Bronchial epithelial cell (primary cell): ENCODE data around the gene PDE8A. TPM values are rescaled to one million over a fixed set of nuclear protein-coding genes. Genes with fewer than 3 reads are reported as not detected.

ENCODE experiments used
- DNase-seq: peaks from one replicate; pipeline ENCODE4 v3.0.0-alpha.2; 2010; ENCODE audit warnings: low read depth
- FAIRE-seq: peaks from 2 replicates; lab custom pipeline; 2011; peaks lifted over from hg19 to GRCh38; lab: Jason Lieb, UNC
- H3K27me3 ChIP-seq: 2 replicates; pipeline ENCODE4 v1.5.1; 2011; ENCODE audit warnings: low read length; ENCODE audit not compliant: control insufficient read depth, insufficient read depth
- H3K36me3 ChIP-seq: 2 replicates; pipeline ENCODE4 v1.5.1; 2011; ENCODE audit warnings: low read length; ENCODE audit not compliant: control insufficient read depth, insufficient read depth
- H3K4me3 ChIP-seq: 2 replicates; pipeline ENCODE4 v1.5.1; 2011; ENCODE audit warnings: mild to moderate bottlenecking, low read depth, low read length, control low read depth
- CTCF ChIP-seq: IDR thresholded peaks from 2 replicates; pipeline ENCODE4 v1.5.1; 2011; ENCODE audit warnings: mild to moderate bottlenecking, moderate library complexity, low read length, control low read depth, inconsistent platforms; ENCODE audit not compliant: insufficient read depth, severe bottlenecking
- total RNA-seq: library from RNA; depleted of rRNA; stranded (reverse); fragments of >200 nt; gene quantifications from 2 replicates; pipeline ENCODE4 v1.2.1, GENCODE V29; 2014

The PDE8A gene
- total RNA-seq, 1 donor from 2014 or later = 11.6 TPM

DNA sequence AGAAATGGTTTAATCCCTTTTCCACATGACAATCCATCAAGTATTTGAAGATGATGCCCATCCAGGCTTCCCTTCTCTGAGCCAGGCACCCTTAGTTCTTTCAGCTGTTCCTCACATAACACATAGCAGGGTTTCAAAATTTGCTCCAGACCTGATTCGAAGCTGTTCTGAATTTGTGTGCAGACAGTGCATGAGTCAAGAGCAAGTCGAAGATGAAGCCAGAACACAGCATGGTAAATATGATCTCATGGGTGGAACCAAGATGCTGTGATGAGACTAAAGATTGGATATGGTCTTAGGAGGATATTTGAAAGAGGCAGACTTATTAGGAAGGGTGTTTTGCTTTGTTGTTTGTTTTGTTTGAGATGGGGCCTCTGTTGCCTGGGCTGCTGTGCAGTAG, 32.6 kb upstream of the PDE8A start:
- TF ChIP-seq CTCF = no peak

GRCh38 chr15:84949845-84950569, 31.6 kb upstream of the PDE8A start:
- H3K4me3 ChIP-seq = no peak overlapping the region
- no peak for TF ChIP-seq CTCF
- no peak for DNase-seq
- no peaks in the 10 kb centered on the region for H3K36me3 ChIP-seq
- no peak for FAIRE-seq
- H3K27me3 ChIP-seq = no peaks in the 10 kb centered on the region

More for the DNA sequence above, 32.6 kb upstream of the PDE8A start:
- no peaks in the 10 kb centered on the region for H3K36me3 ChIP-seq
- H3K4me3 ChIP-seq = no peak overlapping the region
- no peak for FAIRE-seq
- DNase-seq = no peak
- H3K27me3 ChIP-seq = no peaks in the 10 kb centered on the region

DNA sequence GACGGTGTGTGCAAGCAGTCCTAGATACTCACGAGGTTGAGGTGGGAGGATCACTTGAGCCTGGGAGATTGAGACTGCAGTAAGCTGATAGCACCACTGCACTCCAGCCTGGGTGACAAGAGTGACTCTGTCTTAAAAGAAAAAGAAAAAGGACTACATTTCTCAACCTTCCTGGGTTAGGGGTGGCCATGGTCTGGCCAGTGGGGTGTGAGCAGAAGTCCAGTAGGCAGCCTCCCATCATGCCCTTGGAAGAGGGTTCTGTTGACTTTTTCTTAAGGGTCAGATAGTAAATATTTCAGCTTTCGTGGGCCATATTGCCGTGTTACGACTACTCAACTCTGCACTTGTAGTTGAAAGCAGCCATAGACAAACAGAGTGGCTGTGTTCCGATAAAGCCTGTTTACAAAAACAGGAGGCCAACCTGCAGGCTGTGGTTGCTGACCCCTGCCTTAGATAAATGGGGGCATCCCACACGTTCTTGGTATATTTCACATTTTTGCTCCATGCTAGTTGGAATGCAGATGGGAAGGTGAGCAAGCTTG, 31.0 kb upstream of the PDE8A start:
- no peak overlapping the region for H3K4me3 ChIP-seq
- H3K27me3 ChIP-seq = no peaks in the 10 kb centered on the region
- TF ChIP-seq CTCF = no peak
- DNase-seq (no peak), FAIRE-seq (no peak)
- no peaks in the 10 kb centered on the region for H3K36me3 ChIP-seq

- no peak overlapping the region for H3K4me3 ChIP-seq
- TF ChIP-seq CTCF = no peak
- H3K27me3 ChIP-seq = no peaks in the 10 kb centered on the region
- H3K36me3 ChIP-seq = no peaks in the 10 kb centered on the region
- no peak for DNase-seq
- FAIRE-seq = no peak
Measured at GRCh38 chr15:84951736-84952135, 29.9 kb upstream of the PDE8A start.

DNA sequence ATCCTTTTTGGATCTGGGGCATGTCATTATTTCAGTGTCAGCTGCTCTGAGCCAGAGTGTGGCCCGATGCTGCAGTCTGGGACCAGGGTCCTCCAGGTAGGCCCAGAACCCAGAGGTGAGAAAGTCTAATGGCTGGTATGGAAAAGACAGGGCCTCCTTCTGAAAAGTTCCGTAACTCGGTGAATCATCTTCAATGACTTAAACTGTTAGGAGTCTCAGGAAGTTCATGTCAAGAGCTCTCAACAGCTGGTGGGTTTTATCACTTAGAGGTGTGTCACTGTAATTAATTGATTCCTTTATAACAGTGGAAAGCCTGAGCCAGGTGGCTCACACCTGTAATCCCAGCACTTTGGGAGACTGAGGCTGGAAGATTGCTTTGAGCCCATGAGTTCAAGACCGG, 28.5 kb upstream of the PDE8A start:
- DNase-seq (peak; percentile 46), FAIRE-seq (no peak)
- Histone ChIP-seq H3K36me3 (no peaks in the 10 kb centered on the region), H3K4me3 (no peak overlapping the region), H3K27me3 (no peaks in the 10 kb centered on the region)
- TF ChIP-seq CTCF = no peak
